MM.1S (cell line): ENCODE data around the gene FBLN1.

Experiments
- DNase-seq: peaks from one replicate; pipeline ENCODE4 v3.0.0-alpha.2; 2015
- H2AFZ ChIP-seq: fragments of 300-600 bp; sonication (generic); 2 replicates; pipeline ENCODE4 v1.6.0; 2016; ENCODE audit warnings: antibody characterized with exemption, low read length
- H3F3A ChIP-seq: fragments of 300-600 bp; sonication (generic); 2 replicates; pipeline ENCODE4 v1.6.1; 2016; ENCODE audit warnings: mild to moderate bottlenecking, antibody characterized with exemption, low read length, moderate library complexity, mixed read lengths; ENCODE audit not compliant: insufficient read depth
- H3K27ac ChIP-seq: fragments of 300-600 bp; sonication (generic); 2 replicates; pipeline ENCODE4 v1.5.1; 2016; ENCODE audit warnings: mild to moderate bottlenecking, low read length
- H3K27me3 ChIP-seq: fragments of 300-600 bp; sonication (generic); replicated peaks from 2 replicates; pipeline ENCODE4 v1.6.0; 2016; ENCODE audit warnings: low read length; ENCODE audit not compliant: insufficient read depth
- H3K36me3 ChIP-seq: fragments of 300-600 bp; sonication (generic); replicated peaks from 2 replicates; pipeline ENCODE4 v1.6.1; 2016; ENCODE audit warnings: mild to moderate bottlenecking, low read length, mixed read lengths; ENCODE audit not compliant: insufficient read depth
- H3K4me1 ChIP-seq: fragments of 300-600 bp; sonication (generic); 2 replicates; pipeline ENCODE4 v1.6.1; 2016; ENCODE audit warnings: low read length, mixed read lengths
- H3K4me2 ChIP-seq: fragments of 300-600 bp; sonication (generic); 2 replicates; pipeline ENCODE4 v1.6.0; 2016; ENCODE audit warnings: low read depth, low read length
- H3K4me3 ChIP-seq: fragments of 300-600 bp; sonication (generic); 2 replicates; pipeline ENCODE4 v1.5.1; 2016; ENCODE audit warnings: low read length, mixed read lengths
- H3K79me2 ChIP-seq: fragments of 300-600 bp; sonication (generic); 2 replicates; pipeline ENCODE4 v1.6.1; 2016; ENCODE audit warnings: mixed run types, low read length, mixed read lengths
- H3K9ac ChIP-seq: fragments of 300-600 bp; sonication (generic); 2 replicates; pipeline ENCODE4 v1.6.1; 2016; ENCODE audit warnings: low read length, mixed read lengths
- H3K9me2 ChIP-seq: fragments of 300-600 bp; sonication (generic); replicated peaks from 2 replicates; pipeline ENCODE4 v1.6.1; 2016; ENCODE audit warnings: mild to moderate bottlenecking, low read length, mixed read lengths; ENCODE audit not compliant: insufficient read depth
- H3K9me3 ChIP-seq: fragments of 300-600 bp; sonication (generic); replicated peaks from 2 replicates; pipeline ENCODE4 v1.6.1; 2016; ENCODE audit warnings: mild to moderate bottlenecking, low read length, mixed read lengths; ENCODE audit not compliant: insufficient read depth
- H4K20me1 ChIP-seq: fragments of 300-600 bp; sonication (generic); 2 replicates; pipeline ENCODE4 v1.6.1; 2016; ENCODE audit warnings: mild to moderate bottlenecking, low read length, moderate library complexity, mixed read lengths; ENCODE audit not compliant: insufficient read depth
- CTCF ChIP-seq: fragments of 300-600 bp; sonication (generic); IDR thresholded peaks from 2 replicates; pipeline ENCODE4 v1.5.1; 2016; ENCODE audit warnings: antibody characterized with exemption, low read length, mixed read lengths
- EZH2 ChIP-seq: fragments of 300-600 bp; sonication (generic); optimal IDR thresholded peaks from 2 replicates; pipeline ENCODE3; 2017; ENCODE audit warnings: low read depth, mild to moderate bottlenecking, antibody characterized with exemption, low read length, mixed read lengths
- EZH2phosphoT487 ChIP-seq: fragments of 300-600 bp; sonication (generic); IDR thresholded peaks from 2 replicates; pipeline ENCODE4 v1.6.1; 2018; ENCODE audit warnings: antibody characterized with exemption, low read length

The FBLN1 gene

GRCh38 chr22:45585437-45585755 lies 82.7 kb downstream of the FBLN1 start:
- H3K4me2 ChIP-seq: no peak overlapping the region
- H3K4me1 ChIP-seq: no peaks in the 10 kb centered on the region
- no peak for TF ChIP-seq EZH2phosphoT487
- no peak for TF ChIP-seq CTCF
- TF ChIP-seq EZH2: no peak
- H3K4me3 ChIP-seq: no peak overlapping the region
- no peak overlapping the region for H3K9ac ChIP-seq
- H3K36me3 ChIP-seq: no peaks in the 10 kb centered on the region
- no peak for DNase-seq
- peaks cover 98% of the 10 kb centered on the region for H3K27me3 ChIP-seq
- no peaks in the 10 kb centered on the region for H3F3A ChIP-seq
- H2AFZ ChIP-seq: no peak overlapping the region
- no peaks in the 10 kb centered on the region for H4K20me1 ChIP-seq
- no peak overlapping the region for H3K27ac ChIP-seq
- no peaks in the 10 kb centered on the region for H3K9me3 ChIP-seq
- H3K79me2 ChIP-seq: no peaks in the 10 kb centered on the region
- no peaks in the 10 kb centered on the region for H3K9me2 ChIP-seq

- H3K27me3 ChIP-seq: peaks cover 98% of the 10 kb centered on the region
- no peaks in the 10 kb centered on the region for H4K20me1 ChIP-seq
- no peak overlapping the region for H2AFZ ChIP-seq
- H3K9ac ChIP-seq: no peak overlapping the region
- H3K9me3 ChIP-seq: no peaks in the 10 kb centered on the region
- H3K4me1 ChIP-seq: no peaks in the 10 kb centered on the region
- H3K9me2 ChIP-seq: no peaks in the 10 kb centered on the region
- TF ChIP-seq EZH2 (no peak), CTCF (no peak)
- H3K36me3 ChIP-seq: no peaks in the 10 kb centered on the region
- no peak for DNase-seq
- H3K4me3 ChIP-seq: no peak overlapping the region
- no peak overlapping the region for H3K27ac ChIP-seq
- H3K79me2 ChIP-seq: no peaks in the 10 kb centered on the region
- no peaks in the 10 kb centered on the region for H3F3A ChIP-seq
- no peak overlapping the region for H3K4me2 ChIP-seq
Observed at GRCh38 chr22:45585946-45586540, 83.4 kb downstream of the FBLN1 start.

- H3K4me1 ChIP-seq: no peaks in the 10 kb centered on the region
- H3K27ac ChIP-seq: no peak overlapping the region
- no peak overlapping the region for H3K4me3 ChIP-seq
- H4K20me1 ChIP-seq: no peaks in the 10 kb centered on the region
- H3K9me3 ChIP-seq: no peaks in the 10 kb centered on the region
- H3K9ac ChIP-seq: no peak overlapping the region
- DNase-seq: no peak
- no peaks in the 10 kb centered on the region for H3K36me3 ChIP-seq
- peaks cover 98% of the 10 kb centered on the region for H3K27me3 ChIP-seq
- H3K9me2 ChIP-seq: no peaks in the 10 kb centered on the region
- H3F3A ChIP-seq: no peaks in the 10 kb centered on the region
- H3K79me2 ChIP-seq: no peaks in the 10 kb centered on the region
- no peak overlapping the region for H2AFZ ChIP-seq
- TF ChIP-seq EZH2: no peak
- no peak for TF ChIP-seq EZH2phosphoT487
- TF ChIP-seq CTCF: no peak
- no peak overlapping the region for H3K4me2 ChIP-seq
Observed at GRCh38 chr22:45586651-45587405, 84.1 kb downstream of the FBLN1 start.
